GM10248 (cell line): Measurements from ENCODE around the gene KAT2B.
"Not testable (repeated sequence)": the region's sequence is repeated elsewhere in the genome, so short reads cannot be mapped to it uniquely, and the experiment has no call there.

Experiments
- CTCF ChIA-PET: fragments of 300-600 bp; sonication (Branson Sonifier 250); formaldehyde crosslinking; extraction: SDS; loops from one replicate; lab custom pipeline; 2021; ENCODE audit warnings: antibody characterized with exemption; lab: Yijun Ruan, JAX
- POLR2A ChIA-PET: fragments of 350-650 bp; sonication (Branson Sonifier 250); formaldehyde crosslinking; extraction: SDS; loops from one replicate; lab custom pipeline; 2020; ENCODE audit warnings: antibody characterized with exemption; lab: Yijun Ruan, JAX
- DNase-seq: peaks from one replicate; pipeline ENCODE4 v3.0.0; 2012; ENCODE audit errors: extremely low spot score
- CTCF ChIP-seq: IDR thresholded peaks from 2 replicates; pipeline ENCODE4 v1.5.1; 2012; ENCODE audit warnings: mild to moderate bottlenecking, low read depth; ENCODE audit errors: extremely low read depth, missing control alignments, control extremely low read depth

Gene KAT2B

DNA sequence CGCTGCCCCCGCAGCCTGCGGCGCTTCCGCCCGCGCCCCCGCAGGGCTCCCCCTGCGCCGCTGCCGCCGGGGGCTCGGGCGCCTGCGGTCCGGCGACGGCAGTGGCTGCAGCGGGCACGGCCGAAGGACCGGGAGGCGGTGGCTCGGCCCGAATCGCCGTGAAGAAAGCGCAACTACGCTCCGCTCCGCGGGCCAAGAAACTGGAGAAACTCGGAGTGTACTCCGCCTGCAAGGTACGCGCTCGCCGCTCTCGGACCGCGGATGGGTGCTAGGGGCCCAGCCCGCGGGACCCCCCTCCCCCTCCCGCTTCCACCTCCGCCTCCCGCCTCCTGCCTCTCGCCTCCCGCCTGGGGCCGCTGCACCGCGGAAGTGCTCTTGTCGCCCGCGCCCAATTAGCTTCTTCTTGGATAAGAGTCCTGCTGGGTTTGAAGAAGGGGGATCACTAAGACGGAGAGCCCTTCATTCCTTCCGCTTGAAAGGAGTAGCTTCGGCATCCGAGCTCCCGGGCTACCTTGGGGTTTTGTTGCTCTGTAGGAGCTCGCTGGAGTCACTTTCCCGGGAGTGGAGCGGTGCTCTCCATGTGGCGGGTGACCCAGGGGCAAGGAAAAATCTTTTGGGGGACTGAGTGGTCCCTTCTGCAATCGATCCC lies 426 bp downstream of the KAT2B start:
- ChIA-PET CTCF (interaction anchor here (0.9 to 2.0 kb wide), 13 partner anchors 10 to 152 kb away, joined by 3 to 10 read pairs (median 3); no protein-coding TSS in a partner anchor), POLR2A (no interaction called here)
- peak; percentile 33 for TF ChIP-seq CTCF
- peak; percentile 78 for DNase-seq

GRCh38 chr3:20041197-20041780 lies 1.0 kb downstream of the KAT2B start:
- CTCF ChIA-PET: interaction anchor here (0.8 to 2.0 kb wide), 13 partner anchors 10 to 142 kb away, joined by 3 to 10 read pairs (median 3); no protein-coding TSS in a partner anchor

DNA sequence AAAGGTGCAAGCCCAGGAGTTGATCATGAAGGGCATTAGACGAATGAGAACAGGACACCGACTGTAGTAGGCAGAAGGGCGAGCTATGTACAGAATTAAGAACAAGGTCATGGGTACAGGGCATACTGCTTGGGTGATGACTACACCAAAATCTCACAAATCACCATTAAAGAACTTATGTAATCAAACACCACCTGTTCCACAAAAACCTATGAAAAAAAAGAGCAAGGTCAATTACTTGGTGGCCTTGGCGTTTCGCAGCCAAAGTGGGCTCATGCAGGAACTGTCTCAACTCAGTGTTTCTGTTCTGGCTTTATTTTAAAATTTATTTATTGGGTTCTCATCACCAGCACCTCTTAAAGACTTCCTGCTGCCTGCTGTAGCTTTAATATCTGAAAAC lies 2.1 kb downstream of the KAT2B start:
- no peak for TF ChIP-seq CTCF

More at GRCh38 chr3:20041197-20041780, 1.0 kb downstream of the KAT2B start:
- peak; percentile 71 for DNase-seq
- TF ChIP-seq CTCF: peak; percentile 10
- POLR2A ChIA-PET: interaction anchor here (0.5 kb wide), 1 partner anchor 113 kb away, joined by 5 read pairs; no protein-coding TSS in a partner anchor

DNA sequence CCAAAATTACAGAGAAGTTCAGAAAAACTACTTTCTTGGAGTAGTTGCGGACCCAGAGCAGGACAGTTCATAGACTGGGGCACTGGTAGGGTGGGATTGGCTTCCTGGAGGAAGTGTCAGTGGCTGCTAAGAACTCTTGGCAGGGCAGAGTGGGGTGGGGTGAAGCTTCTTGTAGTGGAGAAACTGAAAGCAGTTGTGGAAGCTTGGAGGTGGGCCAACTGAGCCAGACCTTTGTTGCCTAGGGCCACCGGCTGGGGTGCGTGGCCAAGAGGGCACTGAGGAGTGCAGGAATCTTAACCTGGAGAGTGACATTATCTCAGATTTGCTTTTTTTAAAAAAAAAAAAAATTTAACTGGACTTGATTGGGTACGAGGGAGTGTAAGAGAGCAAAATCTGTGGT lies 3.1 kb downstream of the KAT2B start:
- POLR2A ChIA-PET: no interaction called here
- TF ChIP-seq CTCF: no peak
- CTCF ChIA-PET: interaction anchor here (0.7 to 1.6 kb wide), 3 partner anchors 8 to 10 kb away, joined by 3 to 4 read pairs (median 3); no protein-coding TSS in a partner anchor
- DNase-seq: peak; percentile 44

More for the DNA sequence above, 2.1 kb downstream of the KAT2B start:
- ChIA-PET CTCF (interaction anchor here (1.6 kb wide), 1 partner anchor 9 kb away, joined by 4 read pairs; no protein-coding TSS in a partner anchor), POLR2A (no interaction called here)
- no peak for DNase-seq

DNA sequence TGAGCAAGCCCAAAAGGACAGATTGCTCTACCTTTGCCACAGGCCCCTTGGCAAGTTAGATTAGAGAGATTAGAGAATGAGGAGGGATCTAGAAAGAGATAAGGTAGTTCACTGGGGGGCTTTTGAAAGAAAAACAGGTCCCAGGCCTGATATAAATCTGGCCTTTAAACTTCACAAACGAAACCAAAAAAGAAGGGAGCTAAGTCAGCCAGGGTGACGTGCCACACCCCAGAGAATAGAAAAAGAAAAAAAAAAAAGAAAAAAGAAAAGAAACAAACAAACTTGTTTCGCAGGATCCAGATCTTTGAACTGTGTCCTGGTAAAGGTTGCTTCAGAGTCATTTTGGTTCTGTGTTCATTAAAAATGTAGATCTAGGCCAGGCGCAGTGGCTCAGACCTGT lies 3.6 kb downstream of the KAT2B start:
- POLR2A ChIA-PET: no interaction called here
- DNase-seq: no peak
- CTCF ChIA-PET: interaction anchor here (0.7 to 1.0 kb wide), 2 partner anchors 8 to 9 kb away, joined by 3 read pairs; no protein-coding TSS in a partner anchor
- TF ChIP-seq CTCF: no peak

GRCh38 chr3:20045141-20045540 lies 4.9 kb downstream of the KAT2B start:
- CTCF ChIA-PET, POLR2A ChIA-PET, DNase-seq: not testable (repeated sequence)

DNA sequence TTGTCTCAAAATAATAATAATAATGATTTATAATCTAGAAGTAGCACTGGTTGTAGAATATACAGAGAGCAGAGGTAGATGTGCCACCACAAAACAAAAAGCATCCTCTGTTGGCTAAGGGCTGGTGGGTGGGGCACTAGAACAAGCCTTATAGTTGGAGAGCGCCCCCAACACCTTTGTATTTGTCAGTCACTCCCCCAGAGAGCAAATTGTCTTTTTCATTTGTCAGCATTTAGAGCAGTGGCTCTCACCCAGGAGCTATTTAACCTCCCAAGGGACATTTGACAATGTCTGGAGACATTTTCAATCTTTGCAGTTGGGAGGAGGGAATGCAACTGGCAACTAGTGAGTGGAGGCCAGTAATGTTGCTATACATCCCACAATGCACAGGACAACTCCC lies 6.3 kb downstream of the KAT2B start:
- CTCF ChIA-PET: no interaction called here
- POLR2A ChIA-PET: no interaction called here
- no peak for DNase-seq
- no peak for TF ChIP-seq CTCF
